ENCODE results near the gene LCN10.

DNA sequence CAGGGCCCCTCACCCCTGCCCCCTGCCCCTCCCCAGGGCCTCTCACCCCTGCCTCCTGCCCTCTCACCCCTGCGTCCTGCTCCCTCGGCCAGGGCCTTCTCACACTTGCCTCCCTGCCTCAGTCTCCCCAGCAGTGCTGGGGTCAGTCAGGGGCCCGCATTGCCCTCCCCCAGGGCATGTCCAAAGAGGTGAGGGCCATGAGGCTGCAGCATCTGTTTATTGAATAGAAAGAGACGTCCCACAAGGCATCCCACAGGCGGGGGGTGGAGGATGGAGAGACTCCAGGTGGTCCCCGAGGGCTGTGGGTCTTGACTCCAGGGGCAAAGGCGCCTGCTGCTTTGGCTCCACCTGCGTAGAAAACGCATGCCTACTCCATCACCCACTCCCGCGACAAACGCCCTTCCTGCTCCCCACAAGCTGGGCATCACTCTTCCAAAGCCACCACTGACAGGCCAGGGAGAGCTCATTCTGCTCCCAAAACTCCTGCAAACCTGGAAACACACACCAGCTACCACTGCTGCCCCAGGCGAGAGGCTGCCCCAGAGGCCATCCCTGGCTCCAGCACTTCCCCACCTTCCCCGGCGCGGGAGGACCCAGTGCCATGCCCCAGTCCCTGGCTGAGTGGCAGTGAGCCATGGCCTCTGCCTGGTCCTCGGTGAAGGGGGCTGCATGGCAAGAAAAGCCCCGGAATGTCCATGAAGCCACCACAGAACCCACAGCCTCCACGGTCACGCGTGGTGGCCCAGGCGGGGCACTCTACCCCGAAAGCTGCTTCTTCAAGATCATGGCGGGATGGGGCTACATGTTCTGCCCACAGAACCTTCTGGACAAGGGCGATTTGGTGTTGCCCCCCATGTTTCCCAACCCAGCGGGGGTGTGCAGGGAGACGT, 16.9 kb upstream of the LCN10 start:
- TF ChIP-seq EP300 (IDR thresholded peaks at IDR 0.05) (no peak), CTCF (IDR thresholded peaks at IDR 0.05) (no peak), POLR2A (IDR thresholded peaks at IDR 0.05; ENCODE audit: low read depth) (no peak)

Measured in esophagus muscularis mucosa (tissue), 4 donors.